Epithelial cell of alveolus of lung (primary cell): ENCODE measurements around the gene LFNG. TPM values are rescaled to one million over a fixed set of nuclear protein-coding genes. Genes with fewer than 3 reads are reported as not detected.

Experiments used
- total RNA-seq: library from RNA; depleted of rRNA; stranded (reverse); fragments of >200 nt; gene quantifications from 2 replicates; pipeline ENCODE4 v1.2.1, GENCODE V29; 2015

LFNG gene, protein sequence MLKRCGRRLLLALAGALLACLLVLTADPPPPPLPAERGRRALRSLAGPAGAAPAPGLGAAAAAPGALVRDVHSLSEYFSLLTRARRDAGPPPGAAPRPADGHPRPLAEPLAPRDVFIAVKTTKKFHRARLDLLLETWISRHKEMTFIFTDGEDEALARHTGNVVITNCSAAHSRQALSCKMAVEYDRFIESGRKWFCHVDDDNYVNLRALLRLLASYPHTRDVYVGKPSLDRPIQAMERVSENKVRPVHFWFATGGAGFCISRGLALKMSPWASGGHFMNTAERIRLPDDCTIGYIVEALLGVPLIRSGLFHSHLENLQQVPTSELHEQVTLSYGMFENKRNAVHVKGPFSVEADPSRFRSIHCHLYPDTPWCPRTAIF
- 0.24 and 4.9 TPM in 2 replicates for total RNA-seq

DNA sequence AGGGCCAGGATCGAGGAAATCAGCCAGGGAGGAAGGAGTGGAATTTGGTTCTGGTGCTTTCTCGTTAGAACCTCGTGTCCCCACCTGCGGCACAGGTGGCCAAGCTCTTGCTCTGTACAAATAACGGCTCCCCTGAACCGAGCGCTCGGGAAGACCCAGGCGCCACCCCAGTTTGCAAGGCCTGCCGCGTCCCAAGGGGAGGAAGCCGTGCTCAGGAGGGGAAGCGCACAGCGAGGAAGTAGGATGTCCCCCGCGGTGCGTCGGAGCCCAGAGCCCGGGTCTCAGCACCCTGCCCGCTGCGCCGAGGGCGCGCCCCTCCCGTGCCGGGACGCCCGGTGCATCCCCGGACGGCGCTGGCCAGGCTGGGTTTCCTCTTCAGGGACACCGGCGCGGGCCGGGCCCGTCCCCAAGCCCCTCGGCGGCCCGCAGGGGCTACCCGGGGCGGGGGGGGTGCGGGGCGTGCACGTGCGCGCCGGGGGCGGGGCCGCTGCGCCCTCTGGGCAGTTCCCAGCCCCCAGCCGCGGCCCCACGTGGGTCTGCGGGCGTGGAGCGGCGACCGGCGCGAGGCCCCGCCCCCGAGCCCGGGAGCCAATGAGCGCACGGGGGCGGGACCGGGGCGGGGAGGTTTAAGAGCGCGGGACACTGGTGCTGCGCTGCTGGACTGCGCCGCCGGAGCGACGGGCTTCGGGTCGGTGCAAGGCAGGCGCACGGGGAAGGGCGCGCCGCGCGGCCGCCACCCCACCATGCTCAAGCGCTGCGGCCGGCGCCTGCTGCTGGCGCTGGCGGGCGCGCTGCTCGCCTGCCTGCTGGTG is at the start of gene LFNG:
TSS of gene LFNG (plus strand) at position 656 of the 812 bp plus-strand sequence. CDS start at position 744, 88 bp downstream.

DNA sequence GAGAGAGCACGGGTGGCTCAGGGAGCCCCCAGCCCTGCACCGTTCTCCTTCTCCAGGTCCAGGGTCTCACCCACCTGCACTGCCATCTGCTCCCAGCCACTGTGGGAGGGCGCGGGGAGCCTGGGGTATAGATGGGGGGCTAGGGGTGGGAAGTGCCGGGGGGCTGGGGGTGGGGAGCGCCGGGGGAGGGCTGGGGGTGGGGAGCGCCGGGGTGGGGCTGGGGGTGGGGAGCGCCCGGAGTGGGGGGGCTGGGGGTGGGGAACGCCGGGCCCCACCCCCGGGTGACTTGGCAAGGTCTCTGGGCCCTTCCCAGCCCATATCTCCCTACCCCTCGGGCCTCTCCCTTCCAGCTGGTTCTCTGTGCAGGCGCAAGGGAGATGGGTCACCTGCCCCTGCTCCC is 43.3 kb upstream of the LFNG start, which contains the start of gene GRIFIN:
TSS of gene GRIFIN (minus strand) at position 101 of the 400 bp plus-strand sequence. CDS start at position 86, 15 bp downstream.

DNA sequence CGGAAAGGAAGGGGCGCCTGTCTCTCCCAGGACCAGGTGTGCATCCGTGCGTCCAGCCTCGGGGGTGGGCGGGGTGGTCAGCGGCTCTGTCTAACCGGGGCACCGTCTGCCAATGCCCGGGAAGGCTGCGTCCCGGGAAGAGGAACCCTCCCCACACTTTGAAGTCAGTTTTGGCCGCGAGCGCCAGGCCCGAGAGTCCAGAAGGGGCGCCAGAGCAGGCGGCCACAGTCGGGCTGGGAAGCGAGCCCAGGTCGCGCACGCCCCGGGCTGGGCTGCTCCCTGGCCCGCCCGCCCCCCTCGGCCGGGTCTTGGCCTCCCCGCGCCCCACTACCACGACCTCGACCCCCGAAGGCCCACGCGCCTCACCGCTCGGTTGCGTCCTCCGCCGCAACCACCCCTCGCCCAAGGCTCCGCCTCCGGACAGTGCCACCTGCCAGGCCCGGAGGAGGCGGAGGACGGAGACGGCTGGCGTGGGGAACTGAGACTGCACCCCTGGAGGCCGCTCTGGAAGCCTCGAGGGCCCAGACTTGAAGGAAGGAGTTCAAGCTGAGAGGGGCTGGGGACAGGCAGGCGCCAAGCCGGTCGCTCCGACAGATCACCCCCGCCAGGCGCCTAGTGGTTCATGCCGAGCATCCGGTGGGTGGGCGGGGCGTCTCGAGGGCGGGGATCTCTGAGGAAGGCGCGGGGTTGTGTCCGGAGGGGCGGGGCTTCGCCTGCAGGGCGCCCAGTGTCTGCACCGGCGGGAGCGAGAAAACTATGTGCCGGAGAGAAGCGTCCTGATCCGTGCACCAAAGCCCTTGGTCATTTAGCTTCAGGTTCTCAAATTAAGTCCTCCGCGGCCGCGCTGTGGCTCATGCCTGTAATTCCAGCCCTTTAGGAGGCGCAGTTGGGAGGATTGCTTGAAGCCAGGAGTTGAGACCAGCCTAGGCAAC is 35.8 kb downstream of the LFNG start, which contains the start of gene BRAT1:
TSS of gene BRAT1 (minus strand) at position 404 of the 932 bp plus-strand sequence. CDS start 1,093 bp downstream, outside the sequence.

DNA sequence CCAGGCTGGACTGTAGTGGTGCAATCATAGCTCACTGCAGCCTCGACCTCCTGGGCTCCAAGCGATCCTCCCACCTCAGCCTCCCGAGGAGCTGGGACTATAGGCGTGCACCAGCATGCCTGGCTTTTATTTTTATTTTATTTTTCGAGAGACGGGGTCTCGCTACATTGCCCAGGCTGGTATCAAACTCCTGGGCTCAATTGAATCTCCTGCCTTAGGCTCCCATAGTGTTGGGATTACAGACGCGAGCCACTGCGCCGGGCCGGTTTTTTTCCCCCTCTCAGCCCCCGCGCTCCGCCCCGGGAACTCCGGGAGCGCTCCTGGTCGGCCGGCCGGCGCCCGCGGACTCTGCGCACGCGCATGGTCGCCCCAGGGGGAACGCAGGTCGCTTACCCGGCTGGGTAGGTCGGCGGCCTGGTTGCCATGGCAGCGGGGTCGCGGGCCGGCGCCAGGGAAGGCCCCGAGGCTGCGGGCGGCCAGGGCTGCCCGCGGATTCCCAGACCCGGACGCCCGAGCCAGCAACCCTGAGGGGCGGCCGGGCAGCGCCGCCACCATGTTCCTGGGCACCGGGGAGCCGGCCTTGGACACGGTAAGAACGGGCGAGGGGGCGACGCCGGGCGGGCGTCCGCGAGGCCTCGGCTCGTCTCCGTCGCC is 39.2 kb downstream of the LFNG start, which contains the start of gene IQCE:
TSS of gene IQCE (plus strand) at position 351 of the 654 bp plus-strand sequence. CDS start at position 554, 203 bp downstream.

Other genes with a start within 250 kb of the LFNG start
- gene SNX8, start 205.3 kb upstream of the LFNG start, total RNA-seq = 32.1 and 45.9 TPM in 2 replicates
- 83.0 and 133 TPM in 2 replicates for gene EIF3B, start 164.9 kb upstream of the LFNG start, total RNA-seq
- gene CHST12, start 116.2 kb upstream of the LFNG start, total RNA-seq = 9.3 and 21.6 TPM in 2 replicates
- not detected in 2 replicates for gene GRIFIN, start 43.4 kb upstream of the LFNG start, total RNA-seq
- gene BRAT1, start 35.8 kb downstream of the LFNG start, total RNA-seq = 31.6 and 33.6 TPM in 2 replicates
- 6.7 and 11.5 TPM in 2 replicates for gene IQCE, start 39.2 kb downstream of the LFNG start, total RNA-seq
- gene TTYH3, start 112.2 kb downstream of the LFNG start, total RNA-seq = 62.3 and 92.6 TPM in 2 replicates
- gene AMZ1, start 168.4 kb downstream of the LFNG start, total RNA-seq = under 0.01 and 0.78 TPM in 2 replicates